Erythroblast (primary cell): Measurements from ENCODE around the gene CCDC87.

ENCODE experiments used
- GATA1 ChIP-seq: IDR thresholded peaks from 2 replicates; pipeline ENCODE4 v1.6.1; 2011; ENCODE audit warnings: low read depth, mild to moderate bottlenecking, control low read depth, low read length, moderate library complexity
- POLR2A ChIP-seq: IDR thresholded peaks from 2 replicates; pipeline ENCODE4 v1.6.1; 2011; ENCODE audit warnings: mild to moderate bottlenecking, low read length

- TF ChIP-seq POLR2A (no peak), GATA1 (no peak)
These were observed 17.1 kb upstream of the CCDC87 start for GRCh38 chr11:66609721-66610617.
